ENCODE measurements around the gene TYR. TPM values are rescaled to one million over a fixed set of nuclear protein-coding genes. Genes with fewer than 3 reads are reported as not detected.

The TYR gene
- total RNA-seq, 1 experiment from 2014 or later = not detected

DNA sequence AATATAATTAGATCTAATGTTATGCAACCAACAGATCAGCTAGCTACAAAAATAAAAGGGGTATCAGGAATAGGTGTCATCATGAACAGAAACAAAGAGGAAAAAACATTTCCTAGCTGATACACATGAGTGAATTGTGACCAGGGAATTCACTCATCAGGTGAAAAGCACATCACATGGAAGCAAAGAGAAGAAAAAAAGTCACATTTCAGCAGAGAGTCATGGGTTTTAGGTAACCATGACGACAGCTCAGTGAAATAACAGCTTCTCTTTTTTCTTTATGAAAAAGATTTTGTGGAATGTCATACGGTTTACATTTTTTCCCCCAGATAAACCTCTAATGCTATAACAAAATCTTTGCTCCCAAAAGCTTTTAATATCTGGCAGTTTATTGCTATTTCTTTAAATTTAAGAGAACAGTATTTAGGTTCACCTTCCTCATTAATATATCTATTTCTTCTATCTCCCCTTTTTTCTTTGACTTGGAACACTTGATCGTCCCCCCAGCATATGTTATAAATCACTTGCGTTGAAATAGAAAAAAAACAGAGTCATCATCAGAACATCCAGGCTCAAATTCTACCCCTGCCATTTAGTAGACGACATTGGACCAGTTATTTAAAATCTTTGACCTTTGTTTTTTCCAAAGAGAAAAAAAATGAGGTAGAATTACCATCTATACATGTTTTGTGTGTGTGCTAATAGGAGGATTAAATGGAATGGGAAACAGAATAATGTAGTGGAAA, 5.3 kb downstream of the TYR start (continued):
- TF ChIP-seq, protein P1, sequence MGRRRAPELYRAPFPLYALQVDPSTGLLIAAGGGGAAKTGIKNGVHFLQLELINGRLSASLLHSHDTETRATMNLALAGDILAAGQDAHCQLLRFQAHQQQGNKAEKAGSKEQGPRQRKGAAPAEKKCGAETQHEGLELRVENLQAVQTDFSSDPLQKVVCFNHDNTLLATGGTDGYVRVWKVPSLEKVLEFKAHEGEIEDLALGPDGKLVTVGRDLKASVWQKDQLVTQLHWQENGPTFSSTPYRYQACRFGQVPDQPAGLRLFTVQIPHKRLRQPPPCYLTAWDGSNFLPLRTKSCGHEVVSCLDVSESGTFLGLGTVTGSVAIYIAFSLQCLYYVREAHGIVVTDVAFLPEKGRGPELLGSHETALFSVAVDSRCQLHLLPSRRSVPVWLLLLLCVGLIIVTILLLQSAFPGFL (CRISPR knock-in tag; IDR thresholded peaks at IDR 0.05; ENCODE audit: borderline replicate concordance) = no peak
- TF ChIP-seq EMX1 (CRISPR knock-in tag; IDR thresholded peaks at IDR 0.05) (no peak), TP53 (CRISPR knock-in tag; IDR thresholded peaks at IDR 0.05) (no peak)
- TF ChIP-seq, protein P2, sequence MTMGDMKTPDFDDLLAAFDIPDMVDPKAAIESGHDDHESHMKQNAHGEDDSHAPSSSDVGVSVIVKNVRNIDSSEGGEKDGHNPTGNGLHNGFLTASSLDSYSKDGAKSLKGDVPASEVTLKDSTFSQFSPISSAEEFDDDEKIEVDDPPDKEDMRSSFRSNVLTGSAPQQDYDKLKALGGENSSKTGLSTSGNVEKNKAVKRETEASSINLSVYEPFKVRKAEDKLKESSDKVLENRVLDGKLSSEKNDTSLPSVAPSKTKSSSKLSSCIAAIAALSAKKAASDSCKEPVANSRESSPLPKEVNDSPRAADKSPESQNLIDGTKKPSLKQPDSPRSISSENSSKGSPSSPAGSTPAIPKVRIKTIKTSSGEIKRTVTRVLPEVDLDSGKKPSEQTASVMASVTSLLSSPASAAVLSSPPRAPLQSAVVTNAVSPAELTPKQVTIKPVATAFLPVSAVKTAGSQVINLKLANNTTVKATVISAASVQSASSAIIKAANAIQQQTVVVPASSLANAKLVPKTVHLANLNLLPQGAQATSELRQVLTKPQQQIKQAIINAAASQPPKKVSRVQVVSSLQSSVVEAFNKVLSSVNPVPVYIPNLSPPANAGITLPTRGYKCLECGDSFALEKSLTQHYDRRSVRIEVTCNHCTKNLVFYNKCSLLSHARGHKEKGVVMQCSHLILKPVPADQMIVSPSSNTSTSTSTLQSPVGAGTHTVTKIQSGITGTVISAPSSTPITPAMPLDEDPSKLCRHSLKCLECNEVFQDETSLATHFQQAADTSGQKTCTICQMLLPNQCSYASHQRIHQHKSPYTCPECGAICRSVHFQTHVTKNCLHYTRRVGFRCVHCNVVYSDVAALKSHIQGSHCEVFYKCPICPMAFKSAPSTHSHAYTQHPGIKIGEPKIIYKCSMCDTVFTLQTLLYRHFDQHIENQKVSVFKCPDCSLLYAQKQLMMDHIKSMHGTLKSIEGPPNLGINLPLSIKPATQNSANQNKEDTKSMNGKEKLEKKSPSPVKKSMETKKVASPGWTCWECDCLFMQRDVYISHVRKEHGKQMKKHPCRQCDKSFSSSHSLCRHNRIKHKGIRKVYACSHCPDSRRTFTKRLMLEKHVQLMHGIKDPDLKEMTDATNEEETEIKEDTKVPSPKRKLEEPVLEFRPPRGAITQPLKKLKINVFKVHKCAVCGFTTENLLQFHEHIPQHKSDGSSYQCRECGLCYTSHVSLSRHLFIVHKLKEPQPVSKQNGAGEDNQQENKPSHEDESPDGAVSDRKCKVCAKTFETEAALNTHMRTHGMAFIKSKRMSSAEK (CRISPR knock-in tag; IDR thresholded peaks at IDR 0.05; ENCODE audit: borderline replicate concordance) = no peak

DNA sequence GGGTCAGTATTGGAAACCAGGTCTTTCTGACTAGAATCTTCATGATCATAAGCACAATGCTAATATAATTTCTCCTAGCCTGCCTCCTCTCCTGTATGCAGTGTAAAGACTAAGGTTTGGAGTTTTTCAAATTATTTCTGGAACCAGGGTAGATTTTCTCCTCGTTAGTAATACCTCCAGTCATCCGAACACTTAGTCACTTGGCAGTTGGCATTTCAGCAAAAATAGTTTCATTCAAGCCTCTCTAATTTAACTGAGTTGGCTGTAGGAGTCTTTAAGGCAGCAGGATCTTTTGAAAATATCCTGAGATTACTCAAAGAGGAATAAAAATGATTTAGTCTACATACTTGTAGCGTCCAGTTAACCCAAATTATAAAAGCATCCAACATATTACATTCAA, 6.3 kb downstream of the TYR start:
- Mint-ChIP-seq H3K4me3 (no peak overlapping the region), H3K27me3 (ENCODE audit: low read depth) (no peaks in the 10 kb centered on the region), H3K4me1 (peaks cover 18% of the 10 kb centered on the region), H3K27ac (no peak overlapping the region), H3K36me3 (no peaks in the 10 kb centered on the region), H3K9me3 (no peaks in the 10 kb centered on the region)
- POLR2A ChIA-PET = no interaction called here
- ATAC-seq (no peak), DNase-seq (ENCODE audit: low spot score) (no peak)
- CTCF ChIA-PET = no interaction called here
- TF ChIP-seq, protein P3, sequence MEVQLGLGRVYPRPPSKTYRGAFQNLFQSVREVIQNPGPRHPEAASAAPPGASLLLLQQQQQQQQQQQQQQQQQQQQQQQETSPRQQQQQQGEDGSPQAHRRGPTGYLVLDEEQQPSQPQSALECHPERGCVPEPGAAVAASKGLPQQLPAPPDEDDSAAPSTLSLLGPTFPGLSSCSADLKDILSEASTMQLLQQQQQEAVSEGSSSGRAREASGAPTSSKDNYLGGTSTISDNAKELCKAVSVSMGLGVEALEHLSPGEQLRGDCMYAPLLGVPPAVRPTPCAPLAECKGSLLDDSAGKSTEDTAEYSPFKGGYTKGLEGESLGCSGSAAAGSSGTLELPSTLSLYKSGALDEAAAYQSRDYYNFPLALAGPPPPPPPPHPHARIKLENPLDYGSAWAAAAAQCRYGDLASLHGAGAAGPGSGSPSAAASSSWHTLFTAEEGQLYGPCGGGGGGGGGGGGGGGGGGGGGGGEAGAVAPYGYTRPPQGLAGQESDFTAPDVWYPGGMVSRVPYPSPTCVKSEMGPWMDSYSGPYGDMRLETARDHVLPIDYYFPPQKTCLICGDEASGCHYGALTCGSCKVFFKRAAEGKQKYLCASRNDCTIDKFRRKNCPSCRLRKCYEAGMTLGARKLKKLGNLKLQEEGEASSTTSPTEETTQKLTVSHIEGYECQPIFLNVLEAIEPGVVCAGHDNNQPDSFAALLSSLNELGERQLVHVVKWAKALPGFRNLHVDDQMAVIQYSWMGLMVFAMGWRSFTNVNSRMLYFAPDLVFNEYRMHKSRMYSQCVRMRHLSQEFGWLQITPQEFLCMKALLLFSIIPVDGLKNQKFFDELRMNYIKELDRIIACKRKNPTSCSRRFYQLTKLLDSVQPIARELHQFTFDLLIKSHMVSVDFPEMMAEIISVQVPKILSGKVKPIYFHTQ (CRISPR knock-in tag; IDR thresholded peaks at IDR 0.05) = no peak
- TF ChIP-seq, protein P4, sequence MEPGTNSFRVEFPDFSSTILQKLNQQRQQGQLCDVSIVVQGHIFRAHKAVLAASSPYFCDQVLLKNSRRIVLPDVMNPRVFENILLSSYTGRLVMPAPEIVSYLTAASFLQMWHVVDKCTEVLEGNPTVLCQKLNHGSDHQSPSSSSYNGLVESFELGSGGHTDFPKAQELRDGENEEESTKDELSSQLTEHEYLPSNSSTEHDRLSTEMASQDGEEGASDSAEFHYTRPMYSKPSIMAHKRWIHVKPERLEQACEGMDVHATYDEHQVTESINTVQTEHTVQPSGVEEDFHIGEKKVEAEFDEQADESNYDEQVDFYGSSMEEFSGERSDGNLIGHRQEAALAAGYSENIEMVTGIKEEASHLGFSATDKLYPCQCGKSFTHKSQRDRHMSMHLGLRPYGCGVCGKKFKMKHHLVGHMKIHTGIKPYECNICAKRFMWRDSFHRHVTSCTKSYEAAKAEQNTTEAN (CRISPR knock-in tag; IDR thresholded peaks at IDR 0.05) = no peak
- no peak for TF ChIP-seq NR3C1 (CRISPR knock-in tag; conservative IDR thresholded peaks at IDR 0.05; ENCODE audit: low read depth)
- no peak for TF ChIP-seq ELF4 (CRISPR knock-in tag; IDR thresholded peaks at IDR 0.05; ENCODE audit: low read depth)
- no peak for TF ChIP-seq NR2C2 (CRISPR knock-in tag; IDR thresholded peaks at IDR 0.05)
- TF ChIP-seq, protein P5, sequence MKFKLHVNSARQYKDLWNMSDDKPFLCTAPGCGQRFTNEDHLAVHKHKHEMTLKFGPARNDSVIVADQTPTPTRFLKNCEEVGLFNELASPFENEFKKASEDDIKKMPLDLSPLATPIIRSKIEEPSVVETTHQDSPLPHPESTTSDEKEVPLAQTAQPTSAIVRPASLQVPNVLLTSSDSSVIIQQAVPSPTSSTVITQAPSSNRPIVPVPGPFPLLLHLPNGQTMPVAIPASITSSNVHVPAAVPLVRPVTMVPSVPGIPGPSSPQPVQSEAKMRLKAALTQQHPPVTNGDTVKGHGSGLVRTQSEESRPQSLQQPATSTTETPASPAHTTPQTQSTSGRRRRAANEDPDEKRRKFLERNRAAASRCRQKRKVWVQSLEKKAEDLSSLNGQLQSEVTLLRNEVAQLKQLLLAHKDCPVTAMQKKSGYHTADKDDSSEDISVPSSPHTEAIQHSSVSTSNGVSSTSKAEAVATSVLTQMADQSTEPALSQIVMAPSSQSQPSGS (CRISPR knock-in tag; IDR thresholded peaks at IDR 0.05; ENCODE audit: borderline replicate concordance, low read depth) = no peak
- no peak for TF ChIP-seq RELA (CRISPR knock-in tag; IDR thresholded peaks at IDR 0.05; ENCODE audit: borderline replicate concordance)
- no peak for TF ChIP-seq ZNF232 (CRISPR knock-in tag; IDR thresholded peaks at IDR 0.05)
- TF ChIP-seq PRRX2 (CRISPR knock-in tag; IDR thresholded peaks at IDR 0.05) = no peak
- TF ChIP-seq, protein P6, sequence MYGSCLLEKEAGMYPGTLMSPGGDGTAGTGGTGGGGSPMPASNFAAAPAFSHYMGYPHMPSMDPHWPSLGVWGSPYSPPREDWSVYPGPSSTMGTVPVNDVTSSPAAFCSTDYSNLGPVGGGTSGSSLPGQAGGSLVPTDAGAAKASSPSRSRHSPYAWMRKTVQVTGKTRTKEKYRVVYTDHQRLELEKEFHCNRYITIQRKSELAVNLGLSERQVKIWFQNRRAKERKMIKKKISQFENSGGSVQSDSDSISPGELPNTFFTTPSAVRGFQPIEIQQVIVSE (CRISPR knock-in tag; IDR thresholded peaks at IDR 0.05; ENCODE audit: borderline replicate concordance) = no peak
- TF ChIP-seq, protein P7, sequence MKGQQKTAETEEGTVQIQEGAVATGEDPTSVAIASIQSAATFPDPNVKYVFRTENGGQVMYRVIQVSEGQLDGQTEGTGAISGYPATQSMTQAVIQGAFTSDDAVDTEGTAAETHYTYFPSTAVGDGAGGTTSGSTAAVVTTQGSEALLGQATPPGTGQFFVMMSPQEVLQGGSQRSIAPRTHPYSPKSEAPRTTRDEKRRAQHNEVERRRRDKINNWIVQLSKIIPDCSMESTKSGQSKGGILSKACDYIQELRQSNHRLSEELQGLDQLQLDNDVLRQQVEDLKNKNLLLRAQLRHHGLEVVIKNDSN (CRISPR knock-in tag; IDR thresholded peaks at IDR 0.05) = no peak
- no peak for TF ChIP-seq HMGA2 (CRISPR knock-in tag; IDR thresholded peaks at IDR 0.05)
- TF ChIP-seq, protein P2 (CRISPR knock-in tag; IDR thresholded peaks at IDR 0.05; ENCODE audit: borderline replicate concordance) = no peak
- TF ChIP-seq OVOL2 (CRISPR knock-in tag; IDR thresholded peaks at IDR 0.05; ENCODE audit: borderline replicate concordance) = no peak
